GM06990 (cell line): ENCODE measurements around the gene AKAP13.

Experiments
- DNase-seq: peaks from one replicate; pipeline ENCODE4 v3.0.0-alpha.2; 2011; ENCODE audit not compliant: insufficient read length; ENCODE audit errors: extremely low read depth
- H3K27me3 ChIP-seq: replicated peaks from 2 replicates; pipeline ENCODE4 v1.6.0; 2011; ENCODE audit warnings: low read length; ENCODE audit not compliant: control insufficient read depth, insufficient read depth
- H3K36me3 ChIP-seq: 2 replicates; pipeline ENCODE4 v1.5.1; 2011; ENCODE audit warnings: low read length; ENCODE audit not compliant: control insufficient read depth, insufficient read depth
- H3K4me3 ChIP-seq: replicated peaks from 2 replicates; pipeline ENCODE4 v1.5.1; 2011; ENCODE audit warnings: low read depth, mild to moderate bottlenecking, control low read depth, low read length
- TF ChIP-seq, protein P1 (sequence below): IDR thresholded peaks from 2 replicates; pipeline ENCODE4 v1.5.1; 2011; ENCODE audit warnings: low read length, control low read depth, mild to moderate bottlenecking, inconsistent platforms; ENCODE audit not compliant: insufficient read depth, poor library complexity, severe bottlenecking

The AKAP13 gene

DNA sequence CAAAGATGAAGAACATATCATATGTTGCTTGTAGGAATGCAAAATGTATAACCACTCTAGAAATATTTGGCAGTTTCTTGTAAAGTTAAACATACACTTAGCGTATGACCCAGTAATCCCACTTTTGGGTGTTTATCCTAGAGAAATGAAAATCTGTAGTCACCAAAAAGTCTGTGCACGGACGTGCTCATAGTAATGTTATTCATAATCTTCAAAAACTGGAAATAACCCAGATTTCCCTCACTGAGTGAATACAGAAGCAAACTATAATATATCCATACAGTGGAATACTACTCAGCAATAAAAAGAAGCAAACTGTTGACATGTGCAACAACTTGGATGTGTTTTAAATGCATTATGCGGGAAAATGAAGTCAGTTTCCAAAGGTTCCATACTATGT is 155.9 kb downstream of the AKAP13 start:
- TF ChIP-seq, protein P1, sequence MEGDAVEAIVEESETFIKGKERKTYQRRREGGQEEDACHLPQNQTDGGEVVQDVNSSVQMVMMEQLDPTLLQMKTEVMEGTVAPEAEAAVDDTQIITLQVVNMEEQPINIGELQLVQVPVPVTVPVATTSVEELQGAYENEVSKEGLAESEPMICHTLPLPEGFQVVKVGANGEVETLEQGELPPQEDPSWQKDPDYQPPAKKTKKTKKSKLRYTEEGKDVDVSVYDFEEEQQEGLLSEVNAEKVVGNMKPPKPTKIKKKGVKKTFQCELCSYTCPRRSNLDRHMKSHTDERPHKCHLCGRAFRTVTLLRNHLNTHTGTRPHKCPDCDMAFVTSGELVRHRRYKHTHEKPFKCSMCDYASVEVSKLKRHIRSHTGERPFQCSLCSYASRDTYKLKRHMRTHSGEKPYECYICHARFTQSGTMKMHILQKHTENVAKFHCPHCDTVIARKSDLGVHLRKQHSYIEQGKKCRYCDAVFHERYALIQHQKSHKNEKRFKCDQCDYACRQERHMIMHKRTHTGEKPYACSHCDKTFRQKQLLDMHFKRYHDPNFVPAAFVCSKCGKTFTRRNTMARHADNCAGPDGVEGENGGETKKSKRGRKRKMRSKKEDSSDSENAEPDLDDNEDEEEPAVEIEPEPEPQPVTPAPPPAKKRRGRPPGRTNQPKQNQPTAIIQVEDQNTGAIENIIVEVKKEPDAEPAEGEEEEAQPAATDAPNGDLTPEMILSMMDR = no peak
- H3K4me3 ChIP-seq = no peak overlapping the region
- no peak for DNase-seq
- H3K36me3 ChIP-seq = no peaks in the 10 kb centered on the region; the same call in 1 of the 2 replicates
- no peaks in the 10 kb centered on the region for H3K27me3 ChIP-seq

DNA sequence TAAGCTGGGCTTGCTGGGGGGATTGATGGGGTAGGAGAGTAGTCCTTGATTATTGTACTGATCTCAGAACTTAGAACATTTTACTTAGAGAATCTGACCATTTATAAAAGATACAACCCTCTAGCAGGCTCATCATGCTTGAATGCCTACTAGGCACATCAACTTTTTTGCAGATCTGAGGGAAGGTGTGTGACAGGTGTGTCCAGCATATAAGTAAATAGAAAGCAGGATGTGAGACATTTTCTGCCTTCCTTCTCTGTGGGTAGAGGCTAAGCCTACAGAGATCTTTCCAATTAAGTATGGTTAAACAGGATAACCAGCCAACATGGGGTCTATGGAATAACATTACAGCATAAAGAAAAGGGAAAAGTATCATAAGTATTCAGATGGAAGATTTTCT is 159.1 kb downstream of the AKAP13 start:
- TF ChIP-seq, protein P1 = no peak
- no peaks in the 10 kb centered on the region for H3K27me3 ChIP-seq
- H3K36me3 ChIP-seq = peaks cover 5% of the 10 kb centered on the region
- no peak for DNase-seq
- H3K4me3 ChIP-seq = no peak overlapping the region

DNA sequence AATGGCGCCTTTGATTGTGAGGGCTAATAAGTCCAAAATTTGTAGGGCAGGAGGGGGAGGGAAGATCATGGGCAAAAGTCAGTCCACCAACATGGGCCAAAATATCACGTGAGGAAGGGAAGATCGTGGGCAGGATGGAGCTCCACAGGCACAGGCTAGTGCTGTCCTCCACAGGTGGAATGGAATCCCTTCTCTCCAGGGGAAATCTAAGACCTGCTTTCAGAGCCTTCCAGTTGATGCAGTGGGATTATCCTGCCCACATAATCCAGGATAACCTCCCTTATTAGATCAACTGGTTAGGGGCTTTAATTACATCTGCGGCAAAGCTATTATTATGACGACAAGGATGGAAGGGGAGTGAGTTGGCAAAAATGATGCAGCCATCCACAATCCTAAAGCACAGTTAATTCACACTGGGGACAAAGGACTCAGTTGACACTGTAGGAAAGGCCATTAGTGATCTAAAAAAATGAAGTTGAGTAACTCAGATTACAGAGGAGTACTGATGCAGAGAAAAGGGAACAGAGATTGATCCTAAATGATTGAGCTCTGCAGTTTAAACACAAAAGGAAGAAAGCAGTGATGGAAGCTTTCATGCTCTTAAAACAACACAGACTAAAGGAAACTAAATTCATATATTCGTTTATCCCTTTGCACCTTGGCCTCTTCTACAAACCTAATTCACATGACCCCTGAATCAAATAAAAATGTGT is 159.8 kb downstream of the AKAP13 start:
- Histone ChIP-seq H3K27me3 (no peaks in the 10 kb centered on the region), H3K4me3 (no peak overlapping the region), H3K36me3 (peaks cover 7% of the 10 kb centered on the region)
- no peak for DNase-seq
- TF ChIP-seq, protein P1 = no peak

DNA sequence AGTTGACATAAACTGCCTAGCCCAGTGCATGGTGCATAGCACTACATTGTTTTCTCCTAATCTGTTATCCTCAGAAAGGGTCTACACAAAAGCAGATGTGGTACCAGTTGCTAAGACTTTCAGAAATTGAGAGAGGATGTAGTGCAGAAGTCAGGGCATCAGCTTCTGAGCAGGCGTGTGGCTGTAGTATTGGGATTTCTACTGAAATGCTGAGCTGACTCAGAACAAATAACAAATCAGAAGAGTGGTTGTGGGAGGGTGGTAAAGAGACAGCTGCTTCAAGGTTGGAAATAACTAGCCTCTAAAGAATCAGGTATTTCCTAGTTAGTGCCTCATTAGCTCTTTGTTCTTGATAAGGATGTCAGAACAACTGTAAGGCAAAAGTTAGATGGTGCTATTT is 161.3 kb downstream of the AKAP13 start:
- DNase-seq = peak; percentile 31
- Histone ChIP-seq H3K4me3 (no peak overlapping the region), H3K27me3 (no peaks in the 10 kb centered on the region), H3K36me3 (peaks cover 7% of the 10 kb centered on the region)
- TF ChIP-seq, protein P1 = no peak

DNA sequence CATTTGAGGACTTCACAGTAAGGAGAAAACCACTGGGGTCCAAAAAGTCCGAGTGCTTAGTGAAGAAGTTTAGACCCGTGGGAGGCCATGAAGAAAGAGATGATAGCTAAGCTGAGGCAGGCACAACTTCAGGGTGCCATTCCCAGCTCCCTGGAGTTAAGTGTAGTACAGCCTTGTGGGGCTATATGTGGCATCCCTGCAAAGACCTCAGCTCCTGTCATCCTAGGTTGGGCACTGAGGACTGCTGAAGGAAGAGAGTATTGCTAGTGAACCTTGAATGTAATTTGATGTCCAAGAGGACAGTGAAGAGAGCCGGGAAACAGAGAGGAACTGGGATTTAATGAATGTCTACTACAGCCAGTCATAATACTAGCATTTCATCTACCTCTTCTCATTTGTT is 162.1 kb downstream of the AKAP13 start:
- no peaks in the 10 kb centered on the region for H3K27me3 ChIP-seq
- peaks cover 7% of the 10 kb centered on the region for H3K36me3 ChIP-seq
- DNase-seq = no peak
- no peak overlapping the region for H3K4me3 ChIP-seq
- TF ChIP-seq, protein P1 = no peak
